CD4-positive, alpha-beta T cell treated with Interleukin-1 beta for 1 hour (primary cell): ENCODE results near the gene NAPA.

Experiments used
- DNase-seq, 2 donors: peaks; one replicate each; pipeline ENCODE4 v3.0.0-alpha.2; 2020 to 2022

Gene NAPA

DNA sequence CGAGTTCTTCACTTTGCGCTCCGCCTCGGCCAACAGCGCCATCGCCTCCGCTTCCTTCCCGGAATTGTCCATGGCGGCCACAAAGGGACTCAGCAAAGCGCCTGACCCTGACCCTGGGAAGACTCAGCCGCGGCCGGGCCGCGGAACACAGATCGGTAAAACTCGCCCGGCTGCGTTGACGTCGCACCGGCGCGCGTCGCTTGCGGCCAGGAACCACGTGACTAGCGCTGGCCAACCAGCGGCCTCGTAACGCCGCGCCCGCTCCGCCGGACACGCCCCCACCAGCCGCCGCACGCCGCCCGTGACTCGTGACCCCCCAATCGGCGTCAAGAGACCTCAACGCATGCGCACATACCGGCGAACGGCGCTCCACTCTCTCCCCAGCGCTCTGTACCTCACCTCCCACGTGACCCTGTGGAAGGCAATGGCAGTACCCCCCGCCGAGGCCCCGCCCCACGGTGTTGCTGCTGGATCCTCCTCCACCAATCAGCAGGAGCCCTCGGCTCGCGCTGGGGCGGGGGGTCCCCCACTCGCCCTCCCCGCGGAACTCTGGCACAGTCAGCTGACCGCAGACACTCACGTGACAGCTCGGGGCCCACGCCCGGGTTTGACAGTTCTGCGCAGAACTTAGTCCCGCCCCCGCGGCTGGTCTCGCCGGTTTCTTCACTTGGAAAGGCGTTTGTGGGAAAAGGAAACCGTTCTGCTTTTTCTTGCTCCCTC is at the start of gene NAPA:
TSS of gene NAPA (minus strand) at position 195 of the 720 bp plus-strand sequence. CDS start at position 72, 123 bp downstream.
- peak; percentile 100 for DNase-seq

DNA sequence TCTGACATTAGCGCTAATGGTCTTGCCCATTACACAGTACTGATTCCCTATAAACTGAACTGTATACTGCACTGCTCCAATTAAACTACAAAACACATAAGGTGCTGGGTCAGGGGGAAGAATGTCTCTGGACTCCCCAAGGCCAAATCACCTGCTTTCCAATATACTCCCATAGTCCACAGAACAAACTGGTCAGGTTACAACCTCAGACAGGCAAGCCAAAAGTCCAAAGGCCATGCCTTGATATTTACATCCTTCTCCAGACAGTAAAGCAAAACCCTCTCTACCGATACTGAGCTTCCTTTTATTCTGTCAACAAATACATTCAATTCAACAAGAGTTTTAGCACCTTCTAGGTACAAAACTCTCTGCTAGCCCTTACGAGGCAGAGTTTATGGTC is 49.2 kb upstream of the NAPA start:
- no peak for DNase-seq

DNA sequence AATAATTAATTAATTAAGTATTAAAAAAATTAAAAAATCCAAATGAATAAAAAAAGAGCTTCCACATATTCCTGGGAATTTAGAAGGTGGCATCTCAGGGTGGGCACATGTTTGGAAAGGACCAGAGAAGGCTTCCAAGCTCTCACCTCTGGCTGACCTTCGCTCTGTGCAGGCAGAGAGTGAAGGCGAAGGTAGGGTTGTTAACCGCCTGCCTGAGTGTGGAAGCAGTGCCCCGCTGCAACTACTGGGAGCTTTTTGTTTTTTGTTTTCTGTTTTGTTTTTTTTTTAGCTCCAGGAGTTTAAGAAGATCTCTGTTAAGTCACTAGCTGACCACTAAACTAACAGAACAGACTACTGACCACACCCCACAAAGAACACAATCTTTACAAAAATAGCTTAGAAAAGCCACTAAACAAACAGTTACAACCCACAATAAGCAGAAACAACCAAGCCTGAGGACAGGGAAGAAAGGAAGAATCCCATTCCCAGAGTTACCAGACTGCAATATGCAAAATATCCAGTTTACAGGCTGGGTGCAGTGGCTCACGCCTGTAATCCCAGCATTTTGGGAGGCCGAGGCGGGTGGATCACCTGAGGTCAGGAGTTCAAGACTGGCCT is 46.7 kb upstream of the NAPA start:
- no peak for DNase-seq

DNA sequence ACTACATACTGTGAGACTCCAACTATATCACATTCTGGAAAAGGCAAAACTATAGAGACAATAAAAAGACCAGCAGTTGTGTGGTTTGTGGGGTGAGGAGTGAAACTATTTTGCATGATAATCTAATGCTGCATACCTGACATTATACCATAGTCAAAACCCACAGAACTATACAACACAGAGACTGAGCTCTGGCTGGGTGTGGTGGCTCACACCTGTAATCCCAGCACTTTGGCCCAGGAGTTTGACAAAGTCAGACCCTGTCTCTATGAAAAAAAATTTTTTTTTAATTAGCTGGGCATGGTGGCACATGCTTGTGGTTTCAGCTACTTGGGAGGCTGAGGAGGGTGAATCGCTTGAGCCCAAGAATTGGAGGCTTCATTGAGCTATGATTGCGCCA is 46.1 kb upstream of the NAPA start:
- DNase-seq: no peak

DNA sequence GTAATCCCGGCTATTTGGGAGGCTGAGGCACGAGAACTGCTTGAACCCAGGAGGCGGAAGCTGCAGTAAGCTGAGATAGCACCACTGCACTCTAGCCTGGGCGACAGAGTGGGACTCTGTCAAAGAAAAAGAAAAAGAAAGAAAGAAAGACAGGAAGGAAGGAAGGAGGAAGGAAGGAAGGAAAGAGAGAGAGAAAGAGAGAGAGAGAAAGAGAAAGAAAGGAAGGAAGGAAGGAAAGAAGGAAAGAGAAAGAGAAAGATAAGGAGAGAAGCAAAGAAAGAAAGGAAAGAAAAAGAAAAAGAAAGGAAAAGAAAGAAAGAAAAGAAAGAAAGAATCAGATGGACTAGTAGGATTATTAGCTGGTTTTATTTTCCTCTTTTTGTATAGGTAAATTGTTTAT is 35.3 kb upstream of the NAPA start:
- no peak for DNase-seq

DNA sequence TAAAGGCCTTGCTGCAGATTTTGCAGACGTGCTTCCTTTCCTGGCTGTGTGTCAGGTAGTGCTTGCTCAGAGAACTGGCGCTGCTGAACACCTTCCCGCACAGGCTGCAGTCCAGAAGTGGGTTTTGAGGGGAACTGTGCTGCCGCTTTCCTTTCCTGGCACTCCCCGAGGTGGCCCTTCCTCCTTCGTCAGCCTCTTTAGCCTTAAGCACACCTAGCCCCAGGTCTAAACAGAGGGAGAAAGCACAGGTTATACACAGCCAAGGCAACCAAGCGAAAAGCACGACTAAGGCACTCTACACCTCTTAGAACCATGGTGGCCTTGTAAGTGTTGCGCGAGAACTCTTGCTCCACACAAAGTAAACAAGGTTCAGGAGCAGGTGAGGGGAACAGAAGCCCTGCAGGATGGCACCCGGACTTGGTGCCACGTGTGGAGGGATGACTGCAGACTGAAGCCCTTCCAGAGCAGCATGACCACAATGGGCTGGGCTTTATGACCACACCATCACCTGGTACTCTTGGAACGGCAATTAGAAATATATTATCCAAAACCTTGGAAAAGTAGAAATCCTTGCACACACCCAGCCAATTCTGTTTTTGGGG is 34.5 kb upstream of the NAPA start:
- no peak for DNase-seq

DNA sequence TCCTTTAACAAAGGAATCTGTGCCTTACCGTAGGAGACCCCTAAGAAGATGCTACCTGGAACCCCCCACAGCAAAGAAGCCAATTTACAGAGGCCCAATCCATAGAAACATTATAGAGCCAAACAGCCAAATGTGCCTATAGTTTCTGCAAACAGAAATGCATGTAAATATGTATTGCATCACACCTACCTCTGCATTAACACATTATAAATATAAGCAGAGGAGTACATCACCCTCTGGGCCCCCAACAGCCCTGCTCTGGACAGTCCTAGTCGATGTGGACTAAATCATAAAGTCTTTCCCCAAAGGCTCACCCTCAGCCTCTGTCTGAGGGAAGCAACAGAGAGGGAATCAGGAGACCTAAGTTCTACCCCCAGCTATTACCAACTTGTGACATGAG is 32.3 kb upstream of the NAPA start:
- DNase-seq: no peak

DNA sequence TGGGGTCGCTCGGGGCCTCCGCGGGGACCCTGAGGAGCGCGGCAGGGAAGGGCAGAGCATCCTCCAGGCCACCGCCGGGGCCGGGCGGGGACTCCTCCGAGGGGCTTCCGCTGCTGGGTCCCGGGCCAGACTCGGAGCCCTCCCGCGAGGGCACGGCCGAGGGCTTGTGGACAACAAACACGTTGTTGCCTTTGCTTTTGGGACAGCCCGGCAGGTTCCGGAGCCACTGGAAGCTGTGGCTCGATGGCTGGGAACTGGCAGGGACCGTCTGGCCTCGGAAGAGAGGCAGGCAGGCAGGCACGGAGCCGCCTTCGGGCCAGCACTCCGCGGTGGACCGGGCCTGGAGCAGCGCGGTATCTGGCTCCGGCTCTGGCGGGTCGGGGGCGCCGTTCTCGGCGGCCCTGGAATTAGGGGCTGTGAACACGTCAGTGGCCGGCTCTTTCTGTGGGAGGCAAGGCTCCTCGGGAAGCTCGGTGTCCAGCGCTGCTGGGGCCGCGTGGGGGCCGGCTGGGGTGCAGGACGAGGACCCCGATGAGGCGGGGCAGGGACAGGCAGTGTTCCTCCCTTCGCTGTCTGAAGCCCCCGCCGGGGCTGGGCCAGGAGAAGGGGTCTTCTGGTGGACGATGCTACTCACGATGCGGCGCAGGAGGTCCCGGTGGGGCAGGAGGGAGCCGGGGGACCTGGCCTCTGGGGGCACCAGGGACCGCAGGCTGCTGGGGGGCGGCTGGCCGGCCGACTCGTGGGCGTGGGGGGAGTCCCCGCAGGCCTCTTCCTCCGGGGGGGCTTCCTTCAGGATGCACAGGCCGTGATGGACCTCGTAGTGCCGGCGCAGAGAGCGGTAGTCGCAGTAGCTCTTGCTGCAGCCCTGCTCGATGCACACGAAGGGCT is 30.4 kb upstream of the NAPA start:
- DNase-seq: no peak

DNA sequence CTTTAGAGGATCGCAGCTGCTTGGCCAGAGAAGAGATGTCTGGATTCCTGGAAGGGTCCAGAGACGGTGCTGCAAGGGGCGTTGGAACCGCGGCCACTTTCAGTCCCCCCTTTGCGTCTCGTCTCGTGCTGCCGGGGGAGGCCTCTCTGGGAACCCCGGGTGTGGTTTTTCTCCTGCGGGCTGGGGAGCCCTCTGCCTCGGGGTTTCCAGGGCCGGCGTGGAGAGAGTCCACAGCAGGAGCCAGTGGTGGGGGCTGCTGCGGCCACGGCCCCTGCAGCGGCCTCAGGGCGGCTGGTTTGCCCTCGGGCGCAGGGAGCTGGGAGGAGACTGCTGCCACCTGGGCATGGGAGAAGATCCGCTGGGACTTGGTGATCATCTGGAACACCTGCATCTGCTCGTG is 29.6 kb upstream of the NAPA start:
- no peak for DNase-seq

DNA sequence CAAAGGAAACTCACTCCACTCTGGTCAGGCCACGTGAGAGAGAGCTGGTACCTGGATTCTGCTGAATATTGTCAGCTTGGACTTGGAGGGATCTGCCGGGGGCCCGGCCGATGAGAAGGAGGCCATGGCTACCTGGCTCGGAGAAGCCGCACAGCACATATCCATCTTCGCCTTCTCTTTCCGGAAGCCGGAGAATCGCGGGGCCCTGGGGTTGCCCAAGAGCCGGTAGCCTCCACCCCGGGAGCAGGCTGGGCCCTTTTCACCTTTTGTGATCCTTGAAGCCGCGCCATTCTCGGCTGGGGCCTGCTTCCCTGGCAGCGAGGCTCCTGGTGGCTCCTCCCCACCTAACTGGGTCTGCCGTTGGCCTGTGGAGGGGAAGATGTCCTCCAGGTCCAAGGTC is 29.2 kb upstream of the NAPA start:
- no peak for DNase-seq

DNA sequence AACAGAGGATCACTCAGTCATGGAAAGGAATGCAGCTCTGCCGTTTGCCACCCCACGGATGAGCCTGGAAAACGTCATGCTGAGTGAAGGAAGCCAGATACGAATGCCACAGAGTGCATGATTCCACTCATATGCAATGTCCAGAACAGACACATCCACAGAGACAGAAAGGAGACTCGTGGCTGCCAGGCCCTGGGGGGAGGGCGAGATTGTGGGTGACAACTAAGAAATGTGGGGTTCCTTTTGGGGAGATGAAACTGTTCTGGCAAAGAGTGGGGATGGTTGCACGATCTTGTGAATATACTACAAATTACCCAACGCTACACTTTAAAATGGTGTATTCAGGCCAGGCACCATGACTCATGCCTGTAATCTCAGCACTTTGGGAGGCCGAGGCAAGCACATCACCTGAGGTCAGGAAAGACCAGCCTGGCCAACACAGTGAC is 27.2 kb upstream of the NAPA start:
- DNase-seq: no peak

DNA sequence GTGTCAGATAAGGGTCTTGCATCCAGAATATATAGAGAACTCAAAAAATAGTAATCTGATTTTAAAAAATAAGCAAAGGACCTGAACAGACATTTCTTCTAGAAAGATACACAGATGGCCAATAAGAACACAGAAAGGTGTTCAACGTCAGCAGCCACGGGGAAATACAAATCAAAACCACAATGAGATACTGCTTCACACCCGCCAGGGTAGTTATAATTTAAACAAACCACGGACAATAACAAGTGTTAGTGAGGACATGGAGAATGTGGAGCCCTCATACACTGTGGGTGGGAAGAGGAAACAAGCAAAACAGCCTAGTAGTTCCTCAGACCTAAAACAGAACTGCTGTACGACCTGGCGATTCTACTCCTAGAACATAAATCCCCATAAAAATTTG is 26.7 kb upstream of the NAPA start:
- DNase-seq: peak; percentile 61 to 71

DNA sequence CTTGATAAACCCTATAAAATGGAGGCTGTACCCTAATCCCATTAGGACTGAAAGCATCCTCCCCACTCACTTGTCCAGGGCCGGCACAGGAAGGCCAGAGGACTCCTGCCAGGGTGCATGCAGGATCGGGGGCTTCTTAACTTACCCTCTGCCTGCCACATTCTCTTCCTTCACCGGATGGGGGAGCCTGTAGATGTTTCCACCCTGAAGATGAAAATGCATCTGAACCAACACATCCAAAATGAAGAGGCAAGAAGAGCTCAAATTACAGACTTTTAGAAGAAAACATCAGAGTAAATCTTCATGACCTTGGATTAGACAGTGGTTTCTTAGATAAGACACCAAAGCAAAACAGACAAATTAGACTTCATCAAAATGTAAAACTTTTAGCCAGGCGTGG is 25.9 kb upstream of the NAPA start:
- peak in 1 of 2 donors; percentile 19 for DNase-seq

DNA sequence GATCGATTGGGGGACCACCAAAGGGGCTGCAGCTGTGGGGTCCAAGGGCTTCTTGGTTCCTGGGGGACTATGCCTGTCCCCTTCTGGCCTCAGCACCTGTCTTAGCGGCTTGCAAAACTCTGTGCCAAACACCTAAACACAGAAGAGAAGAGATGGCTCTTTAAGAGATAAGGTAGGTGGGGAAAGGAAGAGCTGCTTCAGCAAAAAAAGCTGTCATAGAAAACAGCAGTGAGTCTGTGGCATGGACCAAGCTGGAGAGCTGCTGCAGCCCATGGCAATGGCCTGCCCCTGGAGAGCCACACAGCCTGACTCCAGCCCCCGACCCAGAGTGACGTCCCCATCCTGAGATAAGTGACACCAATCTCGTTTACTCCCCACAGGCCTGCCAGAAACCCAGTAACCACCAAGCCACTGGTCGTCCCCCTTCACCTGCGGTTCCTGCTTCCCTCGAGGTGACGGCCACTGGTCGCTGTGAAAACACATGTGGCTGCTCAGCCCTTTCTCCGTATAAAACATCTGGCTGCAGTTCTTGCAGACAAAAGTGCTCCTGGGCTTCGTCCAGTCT is 25.0 kb upstream of the NAPA start:
- peak; percentile 28 to 30 for DNase-seq

DNA sequence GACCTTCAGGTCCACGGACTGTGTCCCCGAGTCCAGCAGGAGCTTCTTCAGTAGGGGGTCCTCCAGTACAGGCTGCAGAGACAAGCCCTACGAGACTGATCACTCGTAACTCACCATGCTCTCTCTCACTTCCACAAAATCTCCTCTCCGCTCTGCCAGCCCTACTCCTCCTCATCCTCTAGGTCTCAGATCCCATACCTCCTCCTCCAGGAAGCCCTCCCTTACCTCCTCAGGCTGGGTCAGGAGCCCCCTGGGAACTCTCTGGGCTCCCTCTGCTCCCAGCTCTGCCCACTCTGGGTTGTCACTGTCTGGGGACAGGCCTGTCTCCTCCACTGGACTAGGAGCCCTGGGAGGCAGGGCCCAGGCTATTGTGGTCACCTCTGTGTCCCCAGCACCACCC is 23.9 kb upstream of the NAPA start:
- DNase-seq: no peak

DNA sequence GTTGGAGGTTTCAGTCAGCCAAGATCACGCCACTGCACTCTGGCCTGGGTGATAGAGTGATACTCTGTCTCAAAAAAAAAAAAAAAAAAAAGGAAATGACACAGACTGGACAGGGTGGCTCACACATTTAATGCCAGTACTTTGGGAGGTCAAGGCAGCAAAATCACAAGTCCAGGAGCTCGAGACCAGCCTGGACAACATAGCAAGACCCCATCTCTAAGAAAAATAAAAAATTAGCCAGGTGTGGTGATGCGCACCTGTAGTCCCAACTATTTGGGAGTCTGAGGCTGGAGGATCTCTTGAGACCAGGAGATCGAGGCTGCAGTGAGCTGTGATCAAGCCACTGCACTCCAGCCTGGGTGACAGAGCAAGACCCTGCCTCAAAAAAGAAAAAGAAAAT is 22.6 kb upstream of the NAPA start:
- DNase-seq: no peak

DNA sequence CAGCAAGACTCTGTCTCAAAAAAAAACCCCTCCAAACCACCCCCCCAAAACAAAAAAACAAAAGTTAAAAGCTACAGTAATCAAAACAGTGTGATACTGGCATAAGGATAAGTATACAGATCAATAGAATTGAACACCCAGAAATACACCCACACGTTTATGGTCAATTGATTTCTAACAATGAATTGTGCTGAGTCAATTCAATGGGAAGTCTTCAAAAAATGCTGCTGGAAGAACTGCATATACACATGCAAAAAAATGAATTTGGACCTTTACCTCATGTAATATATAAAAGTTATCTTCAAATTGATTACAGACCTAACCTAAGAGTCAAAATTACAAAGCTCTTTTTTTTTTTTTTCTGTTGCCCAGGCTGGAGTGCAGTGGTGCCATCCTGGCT is 19.8 kb upstream of the NAPA start:
- no peak for DNase-seq

DNA sequence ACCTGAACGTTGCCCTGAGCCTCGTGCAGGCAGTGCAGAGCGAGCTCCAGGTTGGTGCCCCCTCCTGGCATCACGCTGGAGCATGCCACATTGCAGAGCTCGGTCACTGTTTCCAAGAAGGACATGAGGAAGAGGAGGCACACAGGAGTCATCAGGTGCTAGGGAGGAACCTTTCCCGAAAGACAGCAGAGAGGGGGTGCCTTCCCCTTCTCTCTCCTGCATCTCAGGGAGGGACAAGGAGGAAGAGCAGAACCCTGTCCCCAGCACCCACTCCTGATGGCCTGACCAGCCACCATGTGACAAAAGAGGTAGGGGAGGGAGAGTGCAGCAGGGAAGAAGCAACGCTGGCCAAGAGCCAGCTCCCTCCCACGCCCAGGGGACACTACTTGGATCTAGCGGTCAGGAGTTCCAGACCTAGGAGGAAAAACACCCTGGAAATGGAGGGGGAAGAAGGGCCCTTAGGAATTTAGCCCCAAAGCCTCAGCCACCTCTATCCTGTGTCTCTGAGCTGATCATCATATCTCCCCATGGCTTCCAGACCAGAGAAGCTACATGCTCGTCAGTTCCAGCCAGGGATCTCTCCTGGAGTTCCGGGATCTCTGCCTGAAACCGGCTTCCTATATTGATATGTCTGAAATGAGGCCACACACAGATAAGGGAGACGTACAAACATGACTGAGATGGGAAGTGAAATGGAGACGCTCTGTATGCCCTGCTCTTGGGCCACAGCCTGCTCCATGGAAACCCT is 17.0 kb upstream of the NAPA start:
- DNase-seq: no peak

DNA sequence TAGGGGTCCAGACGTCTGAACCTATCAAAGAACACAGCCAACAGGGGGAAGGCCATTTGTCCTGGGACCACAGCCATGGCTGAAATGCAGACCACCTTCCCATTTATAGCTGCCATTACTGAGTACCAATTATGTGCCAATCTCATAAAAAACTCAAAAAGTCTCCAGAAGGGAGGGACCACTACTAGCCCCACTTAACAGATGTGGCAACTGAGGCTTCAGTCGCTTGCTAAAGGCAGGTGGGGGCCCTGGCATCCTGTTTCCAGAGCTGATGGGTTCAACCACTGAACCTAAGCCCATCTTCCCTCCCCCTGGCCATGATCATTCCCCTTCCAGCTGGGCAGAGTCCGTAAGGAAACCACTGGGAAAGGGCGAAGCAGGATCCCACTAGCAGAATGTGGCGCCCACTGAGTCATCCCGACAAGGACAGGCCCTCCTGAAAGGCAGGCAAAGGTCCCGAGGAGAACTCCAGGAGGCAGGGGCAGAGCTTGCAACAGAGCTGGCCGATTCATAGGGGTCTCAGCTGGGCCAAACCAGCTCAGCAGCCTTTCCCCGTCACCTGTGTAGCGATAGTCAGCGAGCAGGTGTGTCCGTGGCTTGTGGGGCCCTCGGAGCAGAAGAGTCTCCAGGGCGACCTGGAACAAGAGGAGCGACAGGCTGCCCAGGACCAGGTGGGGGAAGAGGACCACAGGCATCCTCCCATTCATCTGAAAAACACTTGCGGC is 14.3 kb upstream of the NAPA start:
- no peak for DNase-seq

DNA sequence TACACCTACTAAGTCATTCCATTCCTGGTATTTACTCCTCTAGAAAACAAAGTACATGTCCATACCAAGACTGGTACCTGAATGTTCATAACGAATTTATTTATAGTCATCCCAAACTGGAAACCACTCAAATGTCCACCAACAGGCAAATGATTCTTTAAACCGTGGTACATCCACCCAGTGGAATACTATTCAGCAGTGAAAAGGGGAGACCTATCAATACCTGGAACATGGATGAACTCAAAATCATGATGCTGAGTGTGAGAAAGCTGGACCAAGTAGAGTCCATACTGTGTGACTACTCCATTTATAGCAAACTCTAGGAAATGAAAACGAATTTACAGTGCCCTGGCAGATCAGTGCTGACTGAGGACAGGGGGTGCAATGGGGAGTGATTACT is 11.9 kb upstream of the NAPA start:
- DNase-seq: no peak

DNA sequence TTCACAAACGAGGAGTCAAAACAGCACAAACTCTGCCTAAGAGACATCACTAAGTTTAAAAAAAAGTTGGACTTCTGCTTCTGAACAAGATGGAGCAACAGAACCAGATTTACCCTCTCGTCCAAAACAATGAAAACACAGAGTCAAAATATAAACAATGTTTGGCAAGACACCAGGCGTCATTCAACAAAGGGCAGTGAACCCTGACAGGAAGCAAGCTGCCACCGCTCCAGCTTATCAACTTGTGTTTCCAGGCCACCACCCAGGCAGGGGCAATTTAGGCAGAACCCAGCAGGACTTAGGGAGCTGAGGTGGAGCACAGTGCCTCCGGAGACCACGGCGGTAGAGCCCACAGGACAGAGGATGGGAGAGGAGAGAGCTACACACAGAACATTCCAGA is 8.6 kb upstream of the NAPA start:
- no peak for DNase-seq
